ENCODE data around the gene GIGYF2.

- TF ChIP-seq, protein P1, sequence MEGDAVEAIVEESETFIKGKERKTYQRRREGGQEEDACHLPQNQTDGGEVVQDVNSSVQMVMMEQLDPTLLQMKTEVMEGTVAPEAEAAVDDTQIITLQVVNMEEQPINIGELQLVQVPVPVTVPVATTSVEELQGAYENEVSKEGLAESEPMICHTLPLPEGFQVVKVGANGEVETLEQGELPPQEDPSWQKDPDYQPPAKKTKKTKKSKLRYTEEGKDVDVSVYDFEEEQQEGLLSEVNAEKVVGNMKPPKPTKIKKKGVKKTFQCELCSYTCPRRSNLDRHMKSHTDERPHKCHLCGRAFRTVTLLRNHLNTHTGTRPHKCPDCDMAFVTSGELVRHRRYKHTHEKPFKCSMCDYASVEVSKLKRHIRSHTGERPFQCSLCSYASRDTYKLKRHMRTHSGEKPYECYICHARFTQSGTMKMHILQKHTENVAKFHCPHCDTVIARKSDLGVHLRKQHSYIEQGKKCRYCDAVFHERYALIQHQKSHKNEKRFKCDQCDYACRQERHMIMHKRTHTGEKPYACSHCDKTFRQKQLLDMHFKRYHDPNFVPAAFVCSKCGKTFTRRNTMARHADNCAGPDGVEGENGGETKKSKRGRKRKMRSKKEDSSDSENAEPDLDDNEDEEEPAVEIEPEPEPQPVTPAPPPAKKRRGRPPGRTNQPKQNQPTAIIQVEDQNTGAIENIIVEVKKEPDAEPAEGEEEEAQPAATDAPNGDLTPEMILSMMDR (IDR thresholded peaks at IDR 0.05), result no peak
- no peak for TF ChIP-seq POLR2A (IDR thresholded peaks at IDR 0.05)
These were observed 82.3 kb downstream of the GIGYF2 start for GRCh38 chr2:232779465-232779864.
